ENCODE data around the gene PCDHGC3.
"Not testable (repeated sequence)": the region's sequence is repeated elsewhere in the genome, so short reads cannot be mapped to it uniquely, and the experiment has no call there.

Gene PCDHGC3

GRCh38 chr5:141475625-141476131 is at the start of gene PCDHGC3:
PCDHGC3 (plus strand) TSS chr5:141475966; CDS start chr5:141476117, 151 bp downstream.
- no peak for DNase-seq

DNA sequence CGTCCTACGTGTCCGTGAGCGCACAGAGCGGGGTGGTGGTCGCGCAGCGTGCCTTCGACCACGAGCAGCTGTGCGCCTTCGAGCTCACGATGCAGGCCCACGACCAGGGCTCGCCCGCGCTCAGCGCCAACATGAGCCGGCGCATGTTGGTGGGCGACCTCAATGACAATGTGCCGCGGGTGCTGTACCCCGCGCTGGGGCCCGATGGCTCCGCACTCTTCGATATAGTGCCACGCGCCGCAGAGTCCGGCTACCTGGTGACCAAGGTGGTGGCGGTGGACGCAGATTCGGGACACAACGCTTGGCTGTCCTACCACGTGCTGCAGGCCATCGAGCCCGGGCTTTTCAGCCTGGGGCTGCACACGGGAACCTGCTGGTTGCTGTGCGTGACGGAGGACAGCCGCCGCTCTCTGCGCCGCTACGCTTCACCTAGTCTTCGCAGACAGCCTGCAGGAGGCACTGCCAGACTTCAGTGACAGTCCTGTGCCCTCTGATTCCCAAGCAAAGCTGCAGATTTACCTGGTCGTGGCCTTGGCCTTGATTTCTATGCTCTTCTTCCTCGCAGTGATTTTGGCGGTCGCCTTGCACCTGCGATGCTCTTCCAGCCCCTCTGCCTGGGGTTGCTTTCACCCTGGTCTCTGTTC is 47.9 kb upstream of the PCDHGC3 start:
- no peak for DNase-seq

DNA sequence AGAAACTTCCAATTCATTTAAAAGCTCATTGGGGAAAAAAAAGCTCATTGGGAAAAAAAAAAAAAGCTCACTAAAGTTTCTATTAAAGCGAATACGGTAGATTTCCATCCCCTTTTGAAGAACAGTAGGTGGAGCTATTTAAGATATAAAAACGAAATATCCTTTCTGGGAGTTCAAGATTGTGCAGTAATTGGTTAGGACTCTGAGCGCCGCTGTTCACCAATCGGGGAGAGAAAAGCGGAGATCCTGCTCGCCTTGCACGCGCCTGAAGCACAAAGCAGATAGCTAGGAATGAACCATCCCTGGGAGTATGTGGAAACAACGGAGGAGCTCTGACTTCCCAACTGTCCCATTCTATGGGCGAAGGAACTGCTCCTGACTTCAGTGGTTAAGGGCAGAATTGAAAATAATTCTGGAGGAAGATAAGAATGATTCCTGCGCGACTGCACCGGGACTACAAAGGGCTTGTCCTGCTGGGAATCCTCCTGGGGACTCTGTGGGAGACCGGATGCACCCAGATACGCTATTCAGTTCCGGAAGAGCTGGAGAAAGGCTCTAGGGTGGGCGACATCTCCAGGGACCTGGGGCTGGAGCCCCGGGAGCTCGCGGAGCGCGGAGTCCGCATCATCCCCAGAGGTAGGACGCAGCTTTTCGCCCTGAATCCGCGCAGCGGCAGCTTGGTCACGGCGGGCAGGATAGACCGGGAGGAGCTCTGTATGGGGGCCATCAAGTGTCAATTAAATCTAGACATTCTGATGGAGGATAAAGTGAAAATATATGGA is 45.2 kb upstream of the PCDHGC3 start, which contains the start of gene PCDHGA12:
Gene PCDHGA12 (plus strand): TSS at position 176 of the 782 bp plus-strand sequence. CDS start 253 bp downstream, at position 429.
- DNase-seq, result no peak

- no peak for DNase-seq
Measured at GRCh38 chr5:141431286-141431685, 44.5 kb upstream of the PCDHGC3 start.

DNA sequence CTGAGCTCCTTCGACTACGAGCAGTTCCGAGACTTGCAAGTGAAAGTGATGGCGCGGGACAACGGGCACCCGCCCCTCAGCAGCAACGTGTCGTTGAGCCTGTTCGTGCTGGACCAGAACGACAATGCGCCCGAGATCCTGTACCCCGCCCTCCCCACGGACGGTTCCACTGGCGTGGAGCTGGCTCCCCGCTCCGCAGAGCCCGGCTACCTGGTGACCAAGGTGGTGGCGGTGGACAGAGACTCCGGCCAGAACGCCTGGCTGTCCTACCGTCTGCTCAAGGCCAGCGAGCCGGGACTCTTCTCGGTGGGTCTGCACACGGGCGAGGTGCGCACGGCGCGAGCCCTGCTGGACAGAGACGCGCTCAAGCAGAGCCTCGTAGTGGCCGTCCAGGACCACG is 43.5 kb upstream of the PCDHGC3 start:
- not testable (repeated sequence) for DNase-seq

- DNase-seq, result not testable (repeated sequence)
Measured at GRCh38 chr5:141432726-141433125, 43.0 kb upstream of the PCDHGC3 start.

GRCh38 chr5:141434006-141434405 is 41.8 kb upstream of the PCDHGC3 start:
- no peak for DNase-seq

GRCh38 chr5:141437221-141437620 is 38.5 kb upstream of the PCDHGC3 start:
- no peak for DNase-seq

DNA sequence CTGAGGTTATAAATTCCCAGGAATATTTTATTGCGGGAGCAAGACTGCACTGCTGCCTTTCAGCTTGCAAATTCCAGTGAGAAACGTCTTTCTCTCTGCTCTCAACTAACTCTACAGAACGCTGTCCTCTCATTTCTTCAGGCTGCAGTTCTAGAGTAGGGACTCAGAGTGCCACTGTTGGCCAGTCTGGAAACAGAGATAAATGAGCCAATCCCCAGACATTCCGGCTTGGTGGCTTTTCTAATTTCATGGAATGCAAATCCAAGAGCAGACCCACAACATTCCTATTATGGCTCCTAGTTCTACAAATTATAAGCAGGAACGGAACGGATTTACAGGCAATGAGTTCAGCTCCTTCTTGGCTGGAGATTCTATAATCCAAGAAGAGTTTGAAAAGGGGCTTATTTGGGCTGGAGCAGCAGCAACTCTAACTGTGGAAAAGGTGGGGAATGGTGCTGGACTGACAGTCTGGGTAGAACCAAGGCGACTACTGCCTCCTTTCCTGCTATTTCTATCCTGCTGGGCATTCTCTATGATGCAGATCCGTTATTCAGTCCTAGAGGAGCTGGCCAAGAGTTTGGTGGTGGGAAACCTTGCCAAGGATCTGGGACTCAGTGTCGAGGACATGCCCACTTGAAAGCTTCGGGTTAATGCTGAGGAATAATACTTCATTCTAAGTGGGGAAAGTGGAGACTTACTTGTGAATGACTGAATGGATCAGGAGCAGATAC is 36.2 kb upstream of the PCDHGC3 start:
- DNase-seq, result no peak

DNA sequence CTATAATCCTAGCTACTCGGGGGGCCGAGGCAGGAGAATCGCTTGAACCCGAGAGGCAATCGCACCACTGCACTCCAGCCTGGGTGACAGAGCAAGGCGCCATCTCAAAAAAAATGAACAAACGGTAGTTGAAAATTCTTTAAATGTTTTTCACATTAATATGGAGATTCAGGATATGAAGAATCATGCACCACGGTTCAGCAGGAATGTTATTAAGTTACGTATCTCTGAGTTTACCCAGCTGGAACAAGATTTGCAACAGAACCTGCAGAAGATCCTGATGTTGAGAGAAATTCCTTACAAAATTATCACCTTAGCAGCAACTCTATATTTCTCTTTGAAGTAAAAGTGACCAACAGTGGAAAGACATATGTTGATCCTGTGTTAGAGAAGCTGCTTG is 35.4 kb upstream of the PCDHGC3 start:
- no peak for DNase-seq

- DNase-seq, result no peak
Measured at GRCh38 chr5:141441571-141442170, 34.1 kb upstream of the PCDHGC3 start.

DNA sequence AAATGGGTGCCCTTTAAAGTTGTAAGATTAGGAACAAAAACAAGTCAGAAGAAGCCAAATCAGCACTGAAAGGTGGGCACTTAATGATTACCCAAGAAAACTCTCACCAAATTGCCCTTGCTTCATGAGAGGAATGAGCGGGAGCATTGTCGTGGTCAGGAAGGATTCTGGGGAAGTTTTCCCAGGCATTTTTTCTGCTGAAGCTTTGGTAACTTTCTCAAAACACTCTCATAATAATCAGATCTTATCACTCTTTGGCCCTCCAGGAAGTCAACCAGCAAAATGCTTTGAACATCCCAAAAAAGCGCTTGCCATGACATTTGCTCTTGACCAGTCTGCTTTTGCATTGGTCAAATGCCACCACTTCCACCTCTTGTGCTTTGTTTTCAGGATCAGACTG is 10.4 kb upstream of the PCDHGC3 start:
- no peak for DNase-seq

GRCh38 chr5:141476132-141476911 is 556 bp downstream of the PCDHGC3 start:
- DNase-seq, result no peak

DNA sequence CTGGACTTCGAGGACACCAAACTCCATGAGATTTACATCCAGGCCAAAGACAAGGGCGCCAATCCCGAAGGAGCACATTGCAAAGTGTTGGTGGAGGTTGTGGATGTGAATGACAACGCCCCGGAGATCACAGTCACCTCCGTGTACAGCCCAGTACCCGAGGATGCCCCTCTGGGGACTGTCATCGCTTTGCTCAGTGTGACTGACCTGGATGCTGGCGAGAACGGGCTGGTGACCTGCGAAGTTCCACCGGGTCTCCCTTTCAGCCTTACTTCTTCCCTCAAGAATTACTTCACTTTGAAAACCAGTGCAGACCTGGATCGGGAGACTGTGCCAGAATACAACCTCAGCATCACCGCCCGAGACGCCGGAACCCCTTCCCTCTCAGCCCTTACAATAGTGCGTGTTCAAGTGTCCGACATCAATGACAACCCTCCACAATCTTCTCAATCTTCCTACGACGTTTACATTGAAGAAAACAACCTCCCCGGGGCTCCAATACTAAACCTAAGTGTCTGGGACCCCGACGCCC is 1.3 kb downstream of the PCDHGC3 start:
- no peak for DNase-seq

- DNase-seq, result no peak
Measured at GRCh38 chr5:141477815-141478214, 2.0 kb downstream of the PCDHGC3 start.

DNA sequence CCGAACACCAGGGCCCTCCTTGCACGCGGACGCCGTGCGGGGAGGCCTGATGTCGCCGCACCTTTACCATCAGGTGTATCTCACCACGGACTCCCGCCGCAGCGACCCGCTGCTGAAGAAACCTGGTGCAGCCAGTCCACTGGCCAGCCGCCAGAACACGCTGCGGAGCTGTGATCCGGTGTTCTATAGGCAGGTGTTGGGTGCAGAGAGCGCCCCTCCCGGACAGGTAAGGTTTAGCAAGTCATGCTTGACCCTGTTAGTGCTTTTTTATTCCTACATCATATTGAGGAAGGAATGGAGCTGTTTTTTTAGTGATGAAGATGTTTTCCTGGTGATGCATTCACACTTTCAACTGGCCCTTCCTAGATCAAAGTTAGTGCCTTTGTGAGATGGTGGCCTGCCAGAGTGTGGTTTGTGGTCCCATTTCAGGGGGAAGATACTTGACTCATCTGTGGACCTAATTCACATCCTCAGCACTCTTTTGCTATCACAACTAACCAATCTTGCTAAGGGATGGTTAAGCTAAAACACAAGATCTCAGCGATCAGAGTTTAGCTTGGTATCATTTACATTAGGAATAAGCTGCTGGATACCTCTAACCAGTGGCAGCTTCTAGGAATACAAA is 2.7 kb downstream of the PCDHGC3 start:
- DNase-seq, result no peak

DNA sequence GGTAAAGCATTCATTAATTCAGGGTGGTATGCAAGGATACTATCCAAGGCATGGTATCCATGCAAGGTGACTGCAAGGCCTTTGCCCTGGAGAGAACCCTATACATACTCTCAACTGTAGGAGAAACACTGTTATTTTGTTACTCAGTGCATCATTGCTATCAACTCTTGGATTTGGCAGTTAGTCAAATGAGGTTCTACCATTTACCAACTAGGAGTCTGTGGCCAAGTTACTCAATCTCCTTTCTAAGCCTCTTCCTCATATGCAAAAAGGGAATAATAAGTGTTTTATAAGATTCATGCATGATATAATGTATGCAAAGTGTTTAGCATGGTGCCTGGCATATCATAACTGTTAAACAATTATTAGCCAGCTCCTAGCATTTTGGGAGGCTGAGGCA is 4.0 kb downstream of the PCDHGC3 start:
- DNase-seq, result no peak

DNA sequence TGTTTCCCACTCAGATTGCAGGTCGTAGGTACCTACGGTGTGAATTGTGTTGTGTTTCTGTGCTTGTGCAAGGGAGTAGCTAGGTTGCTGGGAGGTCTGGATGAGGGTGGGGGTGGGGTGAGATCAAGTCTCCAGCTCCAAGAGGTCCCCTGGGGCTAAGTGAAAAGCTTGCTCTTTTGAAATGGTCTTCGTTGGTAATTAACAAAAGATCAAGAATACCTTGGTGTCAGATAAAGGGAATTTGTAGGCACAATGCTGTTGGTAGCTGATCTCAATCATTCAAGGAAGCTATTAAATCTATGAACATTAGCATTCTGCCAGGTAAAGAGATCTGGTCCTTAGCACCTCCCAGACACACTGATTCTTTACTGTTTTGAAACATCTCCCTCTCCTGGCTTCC is 8.1 kb downstream of the PCDHGC3 start:
- DNase-seq, result no peak

- no peak for DNase-seq
Measured at GRCh38 chr5:141484310-141484640, 8.5 kb downstream of the PCDHGC3 start.

GRCh38 chr5:141484641-141485311 is 9.0 kb downstream of the PCDHGC3 start, which contains the start of gene PCDHGC4:
PCDHGC4 (plus strand) TSS chr5:141485030; CDS start chr5:141485174, 144 bp downstream.
- no peak for DNase-seq
